Stimulated activated CD4-positive, alpha-beta T cell treated with anti-CD3 and anti-CD28 coated beads, Interleukin-2, amount 100 ng/mL, for 24 hours (primary cell): Measurements from ENCODE around the gene PPP2R2B.

Source experiments
- DNase-seq, 2 donors: peaks; one replicate each; pipeline ENCODE4 v3.0.0-alpha.2; 2020

The PPP2R2B gene

DNA sequence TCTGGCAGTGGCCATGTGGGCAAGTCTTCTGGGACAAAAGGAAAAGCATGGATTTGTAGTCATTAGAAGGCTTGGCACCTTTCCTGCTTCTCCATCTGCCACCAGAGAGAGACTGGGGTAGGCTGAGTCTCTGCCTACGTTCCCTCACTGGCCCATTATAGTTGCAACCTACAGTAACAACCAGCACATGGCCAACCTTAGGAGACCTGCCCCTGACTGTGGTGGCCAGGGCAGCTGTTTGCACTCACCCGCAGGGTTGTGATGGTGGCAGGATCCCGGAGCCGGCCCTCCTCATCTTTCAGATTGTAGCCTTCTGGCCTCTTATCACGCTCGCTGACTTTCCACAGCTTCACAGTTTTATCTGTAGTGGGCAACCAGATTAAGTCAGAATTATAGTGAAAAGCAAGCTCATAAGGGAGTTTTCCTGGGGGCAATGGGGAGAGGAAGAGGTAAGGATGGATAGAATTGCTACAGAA is 187.6 kb downstream of the PPP2R2B start:
- DNase-seq: no peak

DNA sequence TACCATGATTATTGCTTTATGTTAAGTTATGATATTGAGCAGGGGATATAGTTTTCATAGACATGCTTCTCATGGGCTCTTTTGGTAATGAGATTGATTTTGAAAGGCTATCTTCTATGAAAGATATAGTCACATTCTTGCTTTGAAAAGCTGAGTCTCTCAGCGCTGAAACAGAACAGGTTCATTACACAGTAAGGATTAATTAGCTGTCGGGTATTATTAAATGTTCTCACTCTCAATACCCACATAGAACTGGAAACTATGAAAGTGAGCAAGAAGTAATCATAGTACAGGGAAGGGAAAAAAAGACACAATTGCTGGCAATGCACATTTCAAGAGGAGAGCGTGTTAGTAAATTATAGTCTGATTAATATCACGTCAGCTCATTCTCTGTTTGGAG is 190.9 kb downstream of the PPP2R2B start:
- no peak for DNase-seq

DNA sequence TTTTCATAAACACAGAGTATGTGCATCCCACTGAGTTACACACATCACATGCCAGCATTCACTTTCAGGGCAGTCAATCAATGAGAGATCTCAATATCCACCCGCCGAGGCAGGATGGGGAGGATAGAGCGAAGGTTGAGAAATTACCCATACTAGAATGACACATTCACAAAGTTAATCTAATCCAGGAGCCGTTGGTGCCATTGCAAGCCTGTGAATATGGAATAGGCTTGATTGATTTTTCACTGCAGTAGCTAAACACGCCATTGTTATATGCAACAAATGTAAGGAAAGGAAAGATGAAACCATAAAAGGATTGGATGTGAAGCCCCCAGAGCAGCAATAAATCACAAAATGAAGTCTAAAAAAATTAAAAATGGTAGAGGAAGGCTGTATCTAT is 194.7 kb downstream of the PPP2R2B start:
- DNase-seq: no peak

DNA sequence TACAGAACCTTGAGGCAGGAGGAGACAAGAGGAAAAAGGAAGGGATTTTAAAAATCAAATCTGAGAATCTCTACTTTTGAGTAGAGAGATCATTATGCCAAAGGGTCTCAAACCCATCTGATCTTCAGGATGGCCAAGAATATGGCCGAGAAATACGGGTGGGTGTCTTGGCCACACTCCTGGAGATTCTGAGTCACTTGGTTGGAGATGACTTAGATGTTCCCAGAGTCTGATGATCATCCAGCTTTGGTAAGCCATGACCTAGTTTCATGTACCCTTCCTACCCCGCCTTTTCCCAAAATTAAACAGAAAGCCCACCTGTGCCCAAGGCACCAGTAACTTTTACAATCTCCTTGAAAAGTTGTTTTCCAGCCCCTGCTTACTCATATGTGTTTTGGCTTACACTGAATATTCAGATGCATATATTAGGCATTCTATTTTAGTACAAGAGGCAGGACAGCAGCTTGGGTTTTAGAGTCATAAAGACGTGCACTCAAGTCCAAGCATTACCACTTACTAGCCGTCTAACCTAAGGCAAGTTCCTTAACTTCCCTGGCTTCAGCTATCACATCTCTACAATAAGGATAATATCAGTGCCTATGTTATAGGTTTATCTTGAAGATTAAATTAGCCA is 195.5 kb downstream of the PPP2R2B start:
- DNase-seq: no peak

DNA sequence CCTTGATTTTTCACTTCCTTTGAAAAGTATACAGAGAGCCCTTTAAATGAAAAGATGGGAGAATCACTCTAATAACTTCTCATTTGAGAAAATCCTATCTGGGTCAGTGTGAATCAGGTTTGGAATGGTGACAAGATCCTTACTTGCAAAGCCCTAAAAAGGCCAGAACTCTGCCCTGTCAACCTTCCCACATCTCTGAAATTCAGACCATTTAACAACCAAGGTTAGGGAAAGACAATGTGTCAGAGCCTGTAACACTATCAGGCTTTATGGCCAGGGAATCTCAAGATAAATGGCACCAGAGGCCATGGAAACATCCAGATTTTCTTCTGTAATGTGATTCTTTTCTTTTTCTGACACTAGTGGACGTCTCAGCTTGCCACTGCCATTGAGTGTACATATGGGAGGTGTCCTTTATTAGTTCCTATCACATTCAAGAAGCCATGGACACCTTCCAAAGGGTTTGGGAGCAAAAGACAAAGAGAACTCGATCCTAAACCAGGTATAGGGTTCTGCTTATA is 196.9 kb downstream of the PPP2R2B start:
- no peak for DNase-seq

DNA sequence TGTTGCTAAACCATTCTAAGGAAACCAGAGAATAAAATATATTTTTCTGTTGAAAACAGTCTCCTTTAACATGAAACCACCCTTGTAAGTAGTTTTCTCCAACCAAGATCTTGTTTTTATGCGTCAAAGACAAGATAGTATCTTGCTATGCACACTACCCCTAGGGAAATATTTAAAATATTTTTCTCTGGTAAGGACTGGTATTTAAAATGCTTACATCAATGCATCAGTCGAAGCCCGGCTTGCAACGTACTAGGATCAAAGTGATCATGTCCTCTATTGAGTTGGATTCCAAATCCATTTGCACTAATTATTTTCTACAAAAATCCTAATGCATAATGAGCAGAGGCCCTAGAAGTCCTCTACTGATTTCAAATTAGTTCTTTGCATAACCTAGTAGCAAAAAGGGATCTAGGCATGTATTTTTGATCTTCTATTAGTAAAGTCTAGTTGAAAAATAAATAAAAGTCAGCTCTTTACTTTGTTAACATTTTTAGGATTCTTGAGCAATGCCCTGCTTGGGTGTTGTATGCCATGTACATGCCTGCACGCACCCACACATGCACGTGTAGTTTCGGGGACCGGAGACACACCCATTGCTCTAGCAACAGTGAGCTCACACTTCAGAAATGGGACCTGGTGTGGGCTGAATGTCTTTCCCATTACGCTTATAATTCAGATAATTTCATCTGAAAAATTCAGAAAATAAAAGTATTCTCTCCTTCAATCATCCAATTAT is 197.5 kb downstream of the PPP2R2B start:
- no peak for DNase-seq

DNA sequence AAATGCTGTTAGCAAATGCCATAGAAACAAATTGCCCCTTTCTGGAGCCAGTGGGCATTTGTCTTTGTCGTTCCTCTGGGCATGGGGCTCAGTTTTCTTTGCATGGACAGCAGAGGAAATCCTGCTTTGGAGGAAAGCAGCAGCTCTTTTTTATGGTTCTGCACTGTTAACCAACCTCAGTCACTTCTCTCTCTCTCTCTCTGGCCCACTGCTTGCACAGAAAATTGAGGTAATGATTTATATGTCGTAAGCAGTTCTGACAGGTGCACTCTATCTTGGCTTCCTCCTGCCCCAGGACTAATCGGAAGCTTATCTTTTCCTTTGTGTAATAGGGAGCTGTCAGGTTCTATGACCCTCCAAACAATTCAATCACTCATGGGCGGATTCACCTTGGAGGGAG is 202.9 kb downstream of the PPP2R2B start:
- DNase-seq: no peak

DNA sequence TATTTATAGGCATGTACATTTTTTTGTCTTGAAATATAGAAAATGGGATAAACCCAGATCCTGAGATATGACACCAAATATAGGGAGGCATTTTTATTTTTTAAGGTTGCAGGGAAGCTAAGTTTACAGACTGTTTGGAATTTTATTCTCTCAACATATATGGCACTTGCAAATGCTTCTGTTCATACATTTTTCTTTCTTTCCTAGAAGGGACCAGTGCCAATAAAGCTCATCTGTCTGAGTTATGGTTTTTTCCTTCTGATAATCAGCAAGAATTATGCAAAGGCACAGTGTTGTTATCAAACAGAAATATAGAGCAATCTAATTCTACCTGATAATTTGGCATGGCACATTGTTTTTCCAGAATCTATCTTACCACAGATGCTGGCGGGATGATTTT is 205.7 kb downstream of the PPP2R2B start:
- DNase-seq: no peak

DNA sequence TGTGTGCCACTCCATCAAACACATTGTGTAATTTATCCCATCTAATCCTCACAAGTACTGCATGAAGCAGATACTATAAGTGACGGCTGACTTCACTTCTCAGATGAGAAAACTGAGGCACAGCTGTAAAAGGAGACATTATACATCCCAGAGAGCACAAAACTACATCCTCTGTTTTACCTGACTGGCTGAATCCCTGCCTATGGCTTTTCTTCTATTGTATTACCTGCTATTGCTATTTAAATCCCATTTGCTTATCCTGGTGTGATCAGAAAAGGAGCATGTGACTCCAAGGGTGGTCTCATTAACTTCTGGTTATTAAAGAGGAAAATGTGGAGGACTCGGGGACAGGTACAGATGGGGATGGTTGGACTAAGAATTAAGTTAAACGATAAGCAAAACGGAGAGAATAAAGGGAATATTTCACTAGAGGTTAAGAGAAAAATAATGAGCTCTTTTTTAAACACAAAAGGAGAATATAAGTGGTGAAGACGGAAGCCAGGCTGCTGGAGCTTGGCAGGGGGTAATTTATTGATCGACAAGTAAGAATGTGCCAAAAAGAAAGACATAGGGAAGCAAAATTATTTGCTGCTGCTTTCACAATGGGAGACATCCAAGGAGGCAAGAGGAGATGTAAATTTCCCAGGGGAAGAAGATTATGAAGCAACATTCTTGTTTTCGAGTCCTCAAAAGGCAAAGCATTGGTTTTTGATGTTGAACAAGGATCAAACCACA is 206.8 kb downstream of the PPP2R2B start:
- no peak for DNase-seq

DNA sequence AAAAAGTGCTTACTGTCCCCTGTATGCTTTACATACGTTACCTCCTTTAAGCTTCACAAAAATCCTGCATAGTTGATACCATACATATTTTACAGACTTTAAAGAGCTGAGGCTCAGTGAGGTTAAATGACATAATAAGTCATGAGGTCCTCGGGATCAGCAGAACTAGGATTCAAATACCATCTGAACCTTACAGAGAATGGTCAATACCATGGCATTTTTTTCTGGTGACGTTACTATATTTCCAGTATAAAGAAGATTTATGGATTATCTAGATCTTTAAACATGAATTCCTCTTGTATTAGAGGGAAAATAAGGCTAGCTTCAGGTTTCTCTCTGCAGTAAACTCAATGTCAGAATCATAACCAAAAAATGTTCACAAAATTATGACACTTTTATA is 208.9 kb downstream of the PPP2R2B start:
- no peak for DNase-seq

DNA sequence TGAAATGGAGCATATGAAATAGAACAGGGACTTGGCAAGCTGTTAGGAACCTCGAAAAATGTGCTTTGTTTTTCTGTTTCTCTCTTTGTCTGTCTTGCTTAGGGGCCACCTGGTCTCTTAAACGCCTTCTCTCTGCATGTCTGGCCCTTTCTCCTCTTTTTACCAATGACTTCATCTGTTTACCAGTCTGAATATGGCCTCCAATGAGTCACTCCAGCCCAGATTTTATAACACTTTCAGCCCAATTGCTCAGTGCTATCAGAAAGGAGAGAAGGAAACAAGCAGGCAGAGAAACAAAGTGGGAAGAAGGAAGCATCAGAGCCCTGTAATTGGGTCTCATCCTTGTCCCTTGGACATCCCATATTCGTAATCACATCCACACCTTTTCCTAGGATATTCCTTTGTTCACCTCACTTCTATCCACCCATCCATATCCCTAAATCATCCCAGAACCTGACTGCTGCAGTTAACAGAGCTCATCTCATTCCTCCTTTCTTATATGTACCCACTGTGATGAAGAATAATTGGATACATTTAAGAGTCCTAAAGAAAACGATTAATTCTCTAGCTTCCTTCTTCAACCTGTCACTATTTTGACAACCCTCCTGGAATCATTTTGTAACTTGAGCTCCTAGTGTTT is 210.8 kb downstream of the PPP2R2B start:
- DNase-seq: no peak

DNA sequence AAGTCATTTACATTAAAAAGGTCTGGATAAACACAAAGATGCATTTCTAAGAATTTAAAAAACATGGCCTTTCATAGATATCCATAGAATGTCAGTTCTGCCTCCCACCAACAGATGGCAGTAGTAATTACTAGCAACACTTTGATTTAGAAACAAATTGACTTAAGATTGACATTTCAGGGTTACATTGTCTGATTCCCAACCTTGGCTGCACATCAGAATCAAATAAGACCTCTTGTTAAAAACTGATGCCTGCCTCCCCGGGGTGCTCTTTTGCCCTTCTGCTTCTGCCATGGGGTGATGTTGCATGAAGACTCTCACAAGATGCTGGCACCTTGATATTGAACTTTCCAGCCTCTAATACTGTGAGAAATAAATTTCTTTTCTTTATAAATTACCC is 216.3 kb downstream of the PPP2R2B start:
- DNase-seq: no peak

DNA sequence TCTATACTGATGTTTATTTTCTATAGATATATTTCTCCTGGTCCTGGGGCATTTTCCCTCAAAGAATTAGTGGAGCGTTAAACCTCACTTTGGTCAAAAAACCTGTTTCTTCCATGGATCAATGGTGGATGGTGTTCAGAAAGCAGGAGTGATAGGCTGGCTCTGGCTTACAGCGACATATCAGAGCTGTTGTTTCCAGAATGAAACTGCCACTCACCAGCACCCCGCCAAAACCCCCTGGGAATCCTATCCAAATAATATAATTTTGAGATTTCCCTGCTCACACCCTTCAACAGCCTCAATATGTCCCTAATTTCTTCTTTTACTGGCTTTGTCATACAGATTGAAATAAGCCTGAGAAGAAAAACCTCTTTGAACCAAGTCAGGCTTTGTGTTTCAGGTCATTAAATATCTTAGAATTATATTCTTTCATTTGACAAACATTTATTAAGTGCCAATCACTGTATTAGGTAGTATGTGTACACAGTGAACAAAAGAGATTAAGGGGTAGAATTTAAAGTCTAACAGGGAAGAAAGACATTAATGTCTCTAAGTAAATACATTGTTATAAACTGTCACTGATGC is 218.1 kb downstream of the PPP2R2B start:
- no peak for DNase-seq

DNA sequence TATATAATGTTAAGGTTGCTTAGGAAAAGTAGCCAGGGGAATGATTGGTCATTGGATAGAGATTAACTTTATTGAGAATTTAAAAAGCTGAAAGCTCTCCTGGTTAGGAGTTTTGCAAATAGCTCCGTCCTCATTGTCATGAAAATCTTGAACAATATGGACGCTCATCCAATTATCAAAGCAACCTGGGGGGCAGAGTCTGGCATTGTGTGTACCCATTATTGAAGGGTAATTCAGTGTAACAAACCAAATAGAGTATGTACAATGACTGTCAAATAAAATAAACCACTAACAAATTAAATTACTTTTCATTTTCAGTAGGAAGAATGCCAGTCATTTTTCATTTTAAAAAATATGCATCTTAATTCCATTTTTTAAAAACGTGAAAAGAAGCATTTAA is 218.6 kb downstream of the PPP2R2B start:
- DNase-seq: no peak

DNA sequence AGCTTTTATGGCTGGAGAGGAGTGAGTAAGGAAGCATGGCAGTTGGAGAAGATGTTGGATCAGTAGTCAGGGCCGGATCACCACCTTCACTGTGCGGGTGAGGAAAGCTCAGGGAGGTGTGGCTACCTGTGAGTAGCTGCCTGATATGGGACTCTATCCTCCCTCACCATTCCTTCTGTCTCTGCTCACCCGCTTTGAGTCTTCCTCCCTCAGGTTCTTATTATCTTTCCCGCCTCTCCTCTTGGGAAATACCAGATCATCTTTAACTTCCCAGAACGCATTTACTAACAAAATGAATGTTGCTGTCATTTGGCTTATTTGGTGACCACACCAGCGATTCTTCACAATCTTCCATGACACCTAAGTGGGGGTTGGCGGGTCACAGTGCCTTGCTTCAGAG is 221.9 kb downstream of the PPP2R2B start:
- no peak for DNase-seq

DNA sequence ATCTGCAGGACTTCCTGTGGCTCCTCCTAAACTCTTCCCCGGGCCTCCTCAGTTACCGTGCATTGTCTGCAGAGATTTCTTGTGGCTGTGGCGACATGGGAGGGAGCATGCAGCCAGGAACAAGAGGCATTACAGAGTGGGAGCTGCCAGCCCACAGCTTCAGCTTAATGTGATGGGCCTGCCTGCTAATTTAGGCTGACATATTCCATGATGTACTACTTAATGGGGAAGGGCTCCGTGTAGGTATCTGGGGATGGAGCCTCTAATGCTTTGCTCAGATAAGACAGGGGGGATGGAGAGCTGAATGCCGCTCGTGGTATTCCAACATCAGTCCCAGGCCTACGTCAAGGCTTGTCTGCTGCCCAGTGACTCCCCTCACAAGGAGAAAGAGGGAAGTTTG is 225.0 kb downstream of the PPP2R2B start:
- no peak for DNase-seq

DNA sequence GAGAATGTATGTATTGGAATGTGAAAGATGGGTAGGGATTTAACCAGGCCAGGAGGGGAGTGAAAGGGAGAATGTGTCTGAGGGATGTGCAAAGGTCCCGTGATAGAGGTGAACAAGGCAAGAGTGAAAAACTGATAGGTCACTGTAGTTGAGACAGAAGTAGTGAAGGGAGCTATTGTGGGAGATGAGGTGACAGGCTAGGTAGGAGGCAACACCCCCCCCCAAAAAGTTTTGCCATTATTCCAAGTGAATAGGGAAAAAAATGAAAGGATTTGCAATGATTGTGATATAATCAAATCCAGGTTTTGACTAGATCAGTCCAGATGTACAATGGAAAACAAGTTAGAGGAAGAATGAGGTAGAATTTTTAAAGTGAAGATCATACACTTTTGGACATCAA is 226.0 kb downstream of the PPP2R2B start:
- DNase-seq: no peak

DNA sequence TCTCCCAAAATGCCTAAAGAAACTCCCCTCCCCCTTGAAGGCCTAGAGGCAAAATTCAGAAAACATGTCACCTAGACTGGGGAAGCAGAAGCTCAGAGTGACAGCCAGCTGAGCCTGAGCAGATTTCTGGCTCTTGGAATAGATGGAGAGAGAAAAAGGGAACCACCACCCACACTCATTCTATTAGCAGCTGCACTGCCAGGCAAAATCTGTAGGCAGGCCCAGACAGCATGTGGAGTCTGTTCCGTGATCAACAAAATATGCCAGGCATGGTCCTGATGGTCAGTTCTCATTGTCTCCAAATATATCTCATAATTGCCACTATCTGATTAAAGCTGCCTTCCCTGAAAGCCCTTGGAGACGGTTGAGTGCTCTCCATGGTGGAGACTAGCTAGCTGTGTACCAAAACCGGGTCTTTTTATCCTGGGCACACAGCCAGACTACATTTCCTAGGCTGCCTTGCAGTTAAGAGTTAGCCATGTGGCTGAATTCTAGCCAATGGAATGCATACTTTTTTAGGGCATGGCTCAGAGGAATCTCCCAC is 230.8 kb downstream of the PPP2R2B start:
- no peak for DNase-seq

DNA sequence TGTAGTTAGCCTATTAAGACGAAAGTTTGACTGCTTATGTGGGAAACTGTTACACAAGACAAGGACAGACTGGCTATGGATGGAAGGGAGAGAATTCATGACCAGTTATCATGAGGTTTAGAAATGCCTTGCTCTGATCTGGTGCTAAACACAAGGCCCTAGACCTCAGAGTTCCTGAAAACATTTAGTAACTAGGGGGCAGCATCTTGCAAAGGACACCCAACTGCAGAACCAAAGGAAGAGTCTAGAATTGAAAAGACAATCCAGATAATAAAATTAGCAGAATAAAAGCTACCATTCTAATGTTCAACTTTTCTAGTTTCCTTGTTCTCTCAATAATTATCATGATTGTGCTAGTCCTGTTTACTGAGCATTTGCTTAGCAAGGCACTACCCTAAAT is 232.1 kb downstream of the PPP2R2B start:
- no peak for DNase-seq

DNA sequence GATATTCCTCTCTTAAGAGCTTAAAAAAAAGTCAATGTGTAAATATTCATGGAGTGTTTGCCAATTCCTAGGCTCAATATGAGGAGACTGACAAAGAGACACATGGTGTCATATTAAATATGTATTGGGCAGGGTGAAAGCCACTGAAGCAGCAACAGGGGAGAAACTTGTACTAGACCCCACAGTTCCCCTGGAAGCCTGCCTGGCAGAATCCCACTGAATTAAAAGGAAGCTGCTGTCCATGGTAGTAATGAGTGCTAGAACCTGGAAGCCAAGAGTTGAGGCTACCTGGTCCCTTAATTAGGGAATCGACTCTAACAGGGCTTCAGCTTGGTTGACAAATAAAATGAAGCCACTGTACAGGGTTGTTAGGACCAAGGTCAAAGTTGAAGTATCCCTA is 233.2 kb downstream of the PPP2R2B start:
- no peak for DNase-seq

DNA sequence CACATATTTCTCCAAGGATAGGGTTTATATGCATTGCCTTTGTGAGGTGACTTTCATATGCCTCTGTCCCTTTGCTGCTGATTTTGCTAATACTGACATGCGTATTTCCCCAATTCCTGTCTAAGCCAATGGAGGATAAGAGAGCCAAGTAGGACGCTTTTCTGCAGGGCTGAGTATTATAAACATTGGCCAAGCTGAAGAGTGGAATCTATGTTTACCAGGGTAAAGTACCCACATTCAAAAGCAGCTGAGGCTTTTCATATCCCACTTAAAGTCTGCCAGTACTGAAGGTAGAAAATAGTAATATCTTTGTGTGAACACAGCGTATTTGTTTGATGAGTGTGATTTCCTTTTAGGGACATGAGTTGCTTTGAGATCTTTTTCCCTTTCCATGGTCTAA is 233.7 kb downstream of the PPP2R2B start:
- no peak for DNase-seq

DNA sequence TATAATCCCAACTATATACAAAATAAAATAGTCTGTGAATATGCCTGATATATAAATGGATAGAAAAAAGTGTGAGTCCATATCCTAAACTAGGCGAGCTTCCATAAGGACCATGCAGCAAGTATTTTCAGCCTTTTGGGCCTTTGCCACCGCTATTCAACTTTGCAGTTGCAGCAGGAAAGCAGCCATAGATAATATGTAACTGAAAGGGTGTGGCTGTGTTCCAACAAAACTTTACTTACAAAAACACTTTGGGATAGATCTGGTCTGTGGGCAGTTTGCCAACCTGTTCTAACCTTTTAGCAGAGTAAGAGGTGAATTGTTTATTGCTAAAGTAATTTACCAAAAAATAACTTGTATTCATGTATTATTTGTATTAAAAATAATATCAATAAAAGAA is 234.8 kb downstream of the PPP2R2B start:
- no peak for DNase-seq

DNA sequence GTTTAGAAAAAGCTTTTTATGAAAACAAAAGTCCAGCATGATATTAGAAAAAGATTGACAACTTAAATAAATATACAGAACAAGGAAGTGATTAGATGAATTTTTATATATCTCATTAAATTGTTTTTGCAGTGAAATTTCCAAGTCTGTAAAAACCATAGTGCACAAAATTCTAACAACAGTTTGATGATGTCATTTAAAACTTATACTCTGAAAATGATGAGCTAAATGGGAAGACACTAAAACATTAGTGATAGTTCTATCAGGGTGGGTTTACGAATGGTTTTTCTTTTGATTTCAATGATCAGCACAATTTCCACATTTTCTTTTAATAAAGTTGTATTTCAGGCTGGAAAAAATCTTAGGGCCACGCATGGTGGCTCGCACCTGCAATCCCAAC is 236.1 kb downstream of the PPP2R2B start:
- DNase-seq: no peak
